22Rv1 (cell line): ENCODE results near the gene SMIM35.

Source experiments
- ZFX ChIP-seq: fragments of 450-650 bp; IDR thresholded peaks from 2 replicates; pipeline ENCODE4 v1.6.1; 2017; ENCODE audit warnings: antibody characterized with exemption, borderline replicate concordance
- TF ChIP-seq, protein P1 (sequence below): fragments of 450-650 bp; IDR thresholded peaks from 2 replicates; pipeline ENCODE4 v1.5.1; 2017; ENCODE audit warnings: mild to moderate bottlenecking

- TF ChIP-seq, protein P1, sequence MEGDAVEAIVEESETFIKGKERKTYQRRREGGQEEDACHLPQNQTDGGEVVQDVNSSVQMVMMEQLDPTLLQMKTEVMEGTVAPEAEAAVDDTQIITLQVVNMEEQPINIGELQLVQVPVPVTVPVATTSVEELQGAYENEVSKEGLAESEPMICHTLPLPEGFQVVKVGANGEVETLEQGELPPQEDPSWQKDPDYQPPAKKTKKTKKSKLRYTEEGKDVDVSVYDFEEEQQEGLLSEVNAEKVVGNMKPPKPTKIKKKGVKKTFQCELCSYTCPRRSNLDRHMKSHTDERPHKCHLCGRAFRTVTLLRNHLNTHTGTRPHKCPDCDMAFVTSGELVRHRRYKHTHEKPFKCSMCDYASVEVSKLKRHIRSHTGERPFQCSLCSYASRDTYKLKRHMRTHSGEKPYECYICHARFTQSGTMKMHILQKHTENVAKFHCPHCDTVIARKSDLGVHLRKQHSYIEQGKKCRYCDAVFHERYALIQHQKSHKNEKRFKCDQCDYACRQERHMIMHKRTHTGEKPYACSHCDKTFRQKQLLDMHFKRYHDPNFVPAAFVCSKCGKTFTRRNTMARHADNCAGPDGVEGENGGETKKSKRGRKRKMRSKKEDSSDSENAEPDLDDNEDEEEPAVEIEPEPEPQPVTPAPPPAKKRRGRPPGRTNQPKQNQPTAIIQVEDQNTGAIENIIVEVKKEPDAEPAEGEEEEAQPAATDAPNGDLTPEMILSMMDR = no peak
- TF ChIP-seq ZFX = no peak
Observed at GRCh38 chr11:118074785-118075184, 12.0 kb downstream of the SMIM35 start.
